NCI-H2081 (cell line): ENCODE data around the gene CREB5.

Source experiments
- DNase-seq, 2 experiments: peaks; one replicate each; lab custom pipeline; 2025; lab: John Stamatoyannopoulos, UW

CREB5 gene

GRCh38 chr7:28684650-28685241 is 272.4 kb downstream of the CREB5 start:
- no peak for DNase-seq

GRCh38 chr7:28685242-28685643 is 272.9 kb downstream of the CREB5 start:
- no peak for DNase-seq

GRCh38 chr7:28685644-28686417 is 273.5 kb downstream of the CREB5 start:
- DNase-seq: peak; percentile 82 to 94

- peak in 1 of 2 experiments; percentile 21 for DNase-seq
These were observed 274.1 kb downstream of the CREB5 start for GRCh38 chr7:28686418-28686800.

- DNase-seq: no peak
These were observed 275.2 kb downstream of the CREB5 start for GRCh38 chr7:28687537-28687936.

GRCh38 chr7:28688174-28688573 is 275.9 kb downstream of the CREB5 start:
- no peak for DNase-seq

GRCh38 chr7:28688651-28689050 is 276.3 kb downstream of the CREB5 start:
- DNase-seq: no peak

- DNase-seq: no peak
These were observed 283.3 kb downstream of the CREB5 start for GRCh38 chr7:28695300-28696295.

- DNase-seq: no peak
These were observed 285.7 kb downstream of the CREB5 start for GRCh38 chr7:28697913-28698563.

- DNase-seq: no peak
These were observed 286.5 kb downstream of the CREB5 start for GRCh38 chr7:28698840-28699239.

- DNase-seq: no peak
These were observed 287.8 kb downstream of the CREB5 start for GRCh38 chr7:28700096-28700495.

GRCh38 chr7:28700790-28701203 is 288.5 kb downstream of the CREB5 start:
- DNase-seq: peak; percentile 35 to 82

GRCh38 chr7:28701731-28702130 is 289.4 kb downstream of the CREB5 start:
- no peak for DNase-seq

GRCh38 chr7:28702171-28702570 is 289.9 kb downstream of the CREB5 start:
- DNase-seq: no peak

- DNase-seq: no peak
These were observed 290.9 kb downstream of the CREB5 start for GRCh38 chr7:28703037-28703765.

GRCh38 chr7:28704706-28705105 is 292.4 kb downstream of the CREB5 start:
- no peak for DNase-seq

GRCh38 chr7:28705350-28705749 is 293.0 kb downstream of the CREB5 start:
- DNase-seq: no peak

GRCh38 chr7:28706584-28706983 is 294.3 kb downstream of the CREB5 start:
- no peak for DNase-seq

GRCh38 chr7:28707291-28707690 is 295.0 kb downstream of the CREB5 start:
- DNase-seq: no peak

- DNase-seq: no peak
These were observed 296.0 kb downstream of the CREB5 start for GRCh38 chr7:28708033-28708951.
